GM23248 (cell line): ENCODE results near the gene IL1A.

Experiments
- EZH2 ChIP-seq: fragments of 200-600 bp; sonication (generic); IDR thresholded peaks from 2 replicates; pipeline ENCODE4 v1.6.1; 2018; ENCODE audit warnings: antibody characterized with exemption, mild to moderate bottlenecking; ENCODE audit not compliant: insufficient read depth, poor library complexity, severe bottlenecking
- EZH2phosphoT487 ChIP-seq: fragments of 200-600 bp; sonication (generic); IDR thresholded peaks from 2 replicates; pipeline ENCODE4 v1.6.1; 2018; ENCODE audit warnings: antibody characterized with exemption, moderate library complexity, mild to moderate bottlenecking, low read depth; ENCODE audit not compliant: insufficient read depth

DNA sequence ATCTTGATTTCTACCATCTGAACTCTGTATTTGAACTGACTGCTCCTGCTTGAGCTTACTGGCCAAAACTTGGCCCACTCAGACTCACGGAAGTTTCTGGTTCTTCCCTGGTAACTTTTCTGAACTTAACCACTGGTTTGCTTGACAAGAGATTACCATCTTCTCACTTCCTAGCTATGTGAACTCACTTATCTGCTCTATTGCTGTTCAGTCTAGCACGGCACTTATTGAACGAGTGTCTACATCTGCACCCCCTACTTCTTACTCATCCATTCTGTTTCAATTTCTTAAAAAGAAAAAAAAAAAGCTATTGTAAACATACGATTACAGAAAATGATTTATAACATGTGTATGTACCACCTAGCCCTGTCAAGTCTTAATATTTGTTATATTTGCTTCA, 28.8 kb downstream of the IL1A start:
- no peak for TF ChIP-seq EZH2phosphoT487
- TF ChIP-seq EZH2: no peak
